ENCODE results near the gene ZNF778. TPM values are rescaled to one million over a fixed set of nuclear protein-coding genes. Genes with fewer than 3 reads are reported as not detected.

The ZNF778 gene
- total RNA-seq, 1 donor from 2014 or later: 21.5 TPM

GRCh38 chr16:89277049-89277448, 59.5 kb downstream of the ZNF778 start:
- Mint-ChIP-seq H3K4me3 (no peak overlapping the region), H3K27ac (no peak overlapping the region), H3K4me1 (peaks cover 2% of the 10 kb centered on the region), H3K36me3 (peaks cover 17% of the 10 kb centered on the region), H3K27me3 (ENCODE audit: insufficient read depth, low read depth) (peaks cover 9% of the 10 kb centered on the region), H3K9me3 (no peaks in the 10 kb centered on the region)
- no peak overlapping the region for H3K4me2 ChIP-seq
- H3K36me3 ChIP-seq: no peaks in the 10 kb centered on the region
- H3K79me2 ChIP-seq (ENCODE audit: low read depth): peaks cover under 1% of the 10 kb centered on the region
- H3K9ac ChIP-seq: no peak overlapping the region
- H3K27ac ChIP-seq: no peak overlapping the region
- H3F3A ChIP-seq (ENCODE audit: low read depth): no peaks in the 10 kb centered on the region
- no peak for DNase-seq (ENCODE audit: low spot score)
- no peak overlapping the region for H2AFZ ChIP-seq (replicated peaks)
- no peaks in the 10 kb centered on the region for H3K9me3 ChIP-seq (ENCODE audit: low read depth)
- H3K27me3 ChIP-seq: no peaks in the 10 kb centered on the region
- no peaks in the 10 kb centered on the region for H3K4me1 ChIP-seq
- peaks cover 21% of the 10 kb centered on the region for H4K20me1 ChIP-seq (ENCODE audit: low read depth)
- H3K4me3 ChIP-seq: no peak overlapping the region
- TF ChIP-seq EZH2 (IDR thresholded peaks at IDR 0.05): no peak
- no peak for TF ChIP-seq CTCF (IDR thresholded peaks at IDR 0.05)
- no peak for TF ChIP-seq EZH2phosphoT487 (IDR thresholded peaks at IDR 0.05)

- no peaks in the 10 kb centered on the region for H3K79me2 ChIP-seq (ENCODE audit: low read depth)
- no peak overlapping the region for H3K4me3 Mint-ChIP-seq
- H3K27ac Mint-ChIP-seq: no peak overlapping the region
Observed at GRCh38 chr16:89277641-89278341, 60.3 kb downstream of the ZNF778 start.

GRCh38 chr16:89278441-89279240, 61.1 kb downstream of the ZNF778 start:
- Histone ChIP-seq H3K27ac (no peak overlapping the region), H3K79me2 (ENCODE audit: low read depth) (no peaks in the 10 kb centered on the region), H3K4me1 (no peaks in the 10 kb centered on the region), H3F3A (ENCODE audit: low read depth) (no peaks in the 10 kb centered on the region), H3K9ac (no peak overlapping the region), H3K9me3 (ENCODE audit: low read depth) (no peaks in the 10 kb centered on the region), H3K27me3 (no peaks in the 10 kb centered on the region), H3K4me2 (no peak overlapping the region), H3K36me3 (no peaks in the 10 kb centered on the region), H2AFZ (replicated peaks) (no peak overlapping the region), H4K20me1 (ENCODE audit: low read depth) (peaks cover 23% of the 10 kb centered on the region), H3K4me3 (no peak overlapping the region)
- peaks cover 9% of the 10 kb centered on the region for H3K27me3 Mint-ChIP-seq (ENCODE audit: insufficient read depth, low read depth)
- peaks cover 9% of the 10 kb centered on the region for H3K36me3 Mint-ChIP-seq
- H3K9me3 Mint-ChIP-seq: no peaks in the 10 kb centered on the region
- H3K4me1 Mint-ChIP-seq: peaks cover 2% of the 10 kb centered on the region
- DNase-seq (ENCODE audit: low spot score): no peak
- H3K4me3 Mint-ChIP-seq: no peak overlapping the region
- H3K27ac Mint-ChIP-seq: no peak overlapping the region
- TF ChIP-seq EZH2phosphoT487 (IDR thresholded peaks at IDR 0.05) (no peak), CTCF (IDR thresholded peaks at IDR 0.05) (no peak), EZH2 (IDR thresholded peaks at IDR 0.05) (no peak)

More at GRCh38 chr16:89277641-89278341, 60.3 kb downstream of the ZNF778 start:
- peaks cover 2% of the 10 kb centered on the region for H3K4me1 Mint-ChIP-seq
- Histone ChIP-seq H3K4me2 (no peak overlapping the region), H3K4me3 (no peak overlapping the region), H3K4me1 (no peaks in the 10 kb centered on the region), H3K9ac (no peak overlapping the region), H4K20me1 (ENCODE audit: low read depth) (peaks cover 18% of the 10 kb centered on the region), H3K36me3 (no peaks in the 10 kb centered on the region), H3F3A (ENCODE audit: low read depth) (no peaks in the 10 kb centered on the region), H3K27me3 (no peaks in the 10 kb centered on the region), H3K27ac (no peak overlapping the region), H2AFZ (replicated peaks) (no peak overlapping the region), H3K9me3 (ENCODE audit: low read depth) (no peaks in the 10 kb centered on the region)
- no peaks in the 10 kb centered on the region for H3K9me3 Mint-ChIP-seq
- peaks cover 13% of the 10 kb centered on the region for H3K36me3 Mint-ChIP-seq
- peaks cover 9% of the 10 kb centered on the region for H3K27me3 Mint-ChIP-seq (ENCODE audit: insufficient read depth, low read depth)
- TF ChIP-seq EZH2 (IDR thresholded peaks at IDR 0.05) (no peak), EZH2phosphoT487 (IDR thresholded peaks at IDR 0.05) (no peak), CTCF (IDR thresholded peaks at IDR 0.05) (no peak)
- DNase-seq (ENCODE audit: low spot score): no peak

Data from neural progenitor cell (in vitro differentiated cells).